ENCODE data around the gene DBNL. TPM values are rescaled to one million over a fixed set of nuclear protein-coding genes. Genes with fewer than 3 reads are reported as not detected.

The DBNL gene
- total and polyA plus RNA-seq, 2 of the 13 experiments (the other 11 are each of a cell fraction or from before 2014, with no cell fraction given), result 20.8 to 35.1 TPM

- no peak for TF ChIP-seq YEATS2 (CRISPR knock-in tag; IDR thresholded peaks at IDR 0.05; ENCODE audit: borderline replicate concordance)
- TF ChIP-seq ZFP1 (CRISPR knock-in tag; IDR thresholded peaks at IDR 0.05), result no peak
- no peak for TF ChIP-seq ZNF296 (CRISPR knock-in tag; conservative IDR thresholded peaks at IDR 0.05)
- no peak for TF ChIP-seq ISL2 (CRISPR knock-in tag; IDR thresholded peaks at IDR 0.05)
- no peak for TF ChIP-seq ZNF251 (CRISPR knock-in tag; IDR thresholded peaks at IDR 0.05)
- TF ChIP-seq ZNF546 (CRISPR knock-in tag; conservative IDR thresholded peaks at IDR 0.05), result no peak
- TF ChIP-seq ZNF761 (CRISPR knock-in tag; conservative IDR thresholded peaks at IDR 0.05), result no peak
- no peak for TF ChIP-seq EEA1 (CRISPR knock-in tag; IDR thresholded peaks at IDR 0.05; ENCODE audit: borderline replicate concordance)
- no peak for TF ChIP-seq ISX (CRISPR knock-in tag; conservative IDR thresholded peaks at IDR 0.05)
- TF ChIP-seq ELF4 (CRISPR knock-in tag; IDR thresholded peaks at IDR 0.05; ENCODE audit: borderline replicate concordance), result no peak
- no peak for TF ChIP-seq ONECUT2 (CRISPR knock-in tag; IDR thresholded peaks at IDR 0.05)
- no peak for TF ChIP-seq ZIK1 (CRISPR knock-in tag; IDR thresholded peaks at IDR 0.05; ENCODE audit: borderline replicate concordance, low read depth)
- 0 out of 2 replicates have a peak, but pooled peaks have one; percentile 47 for TF ChIP-seq NRL (CRISPR knock-in tag; IDR thresholded peaks at IDR 0.05; ENCODE audit: borderline replicate concordance)
- no peak for TF ChIP-seq ZBTB37 (CRISPR knock-in tag; IDR thresholded peaks at IDR 0.05)
- TF ChIP-seq HNF1B (CRISPR knock-in tag; IDR thresholded peaks at IDR 0.05), result no peak
- TF ChIP-seq ZNF652 (CRISPR knock-in tag; IDR thresholded peaks at IDR 0.05; ENCODE audit: borderline replicate concordance, low read depth), result no peak
- peak in 1 of 2 experiments; percentile 28; a peak in 1 of 4 replicates for TF ChIP-seq POLR2A (IDR thresholded peaks at IDR 0.05; ENCODE audit: insufficient read depth in 1 of 2, low read depth in 2 of 2, low read length in 2 of 2)
- TF ChIP-seq KAT8 (CRISPR knock-in tag; IDR thresholded peaks at IDR 0.05), result no peak
- TF ChIP-seq PHB2 (IDR thresholded peaks at IDR 0.05; ENCODE audit: partially characterized antibody), result no peak
- TF ChIP-seq HMGXB3 (CRISPR knock-in tag; IDR thresholded peaks at IDR 0.05; ENCODE audit: borderline replicate concordance), result no peak
- TF ChIP-seq ATF2 (CRISPR knock-in tag; IDR thresholded peaks at IDR 0.05), result no peak
- no peak for TF ChIP-seq MIER3 (CRISPR knock-in tag; IDR thresholded peaks at IDR 0.05; ENCODE audit: borderline replicate concordance)
Observed at GRCh38 chr7:44066494-44067063, 22.1 kb downstream of the DBNL start (continued).
